HG03060 (cell line): ENCODE data around the gene GMPR2.

Experiments
- ATAC-seq: cut with Tn5 transposase; IDR thresholded peaks from one replicate; pipeline ENCODE4 v1.9.1; 2021; ENCODE audit warnings: low read depth, moderate number of reproducible peaks; ENCODE audit not compliant: unreplicated experiment

The GMPR2 gene

DNA sequence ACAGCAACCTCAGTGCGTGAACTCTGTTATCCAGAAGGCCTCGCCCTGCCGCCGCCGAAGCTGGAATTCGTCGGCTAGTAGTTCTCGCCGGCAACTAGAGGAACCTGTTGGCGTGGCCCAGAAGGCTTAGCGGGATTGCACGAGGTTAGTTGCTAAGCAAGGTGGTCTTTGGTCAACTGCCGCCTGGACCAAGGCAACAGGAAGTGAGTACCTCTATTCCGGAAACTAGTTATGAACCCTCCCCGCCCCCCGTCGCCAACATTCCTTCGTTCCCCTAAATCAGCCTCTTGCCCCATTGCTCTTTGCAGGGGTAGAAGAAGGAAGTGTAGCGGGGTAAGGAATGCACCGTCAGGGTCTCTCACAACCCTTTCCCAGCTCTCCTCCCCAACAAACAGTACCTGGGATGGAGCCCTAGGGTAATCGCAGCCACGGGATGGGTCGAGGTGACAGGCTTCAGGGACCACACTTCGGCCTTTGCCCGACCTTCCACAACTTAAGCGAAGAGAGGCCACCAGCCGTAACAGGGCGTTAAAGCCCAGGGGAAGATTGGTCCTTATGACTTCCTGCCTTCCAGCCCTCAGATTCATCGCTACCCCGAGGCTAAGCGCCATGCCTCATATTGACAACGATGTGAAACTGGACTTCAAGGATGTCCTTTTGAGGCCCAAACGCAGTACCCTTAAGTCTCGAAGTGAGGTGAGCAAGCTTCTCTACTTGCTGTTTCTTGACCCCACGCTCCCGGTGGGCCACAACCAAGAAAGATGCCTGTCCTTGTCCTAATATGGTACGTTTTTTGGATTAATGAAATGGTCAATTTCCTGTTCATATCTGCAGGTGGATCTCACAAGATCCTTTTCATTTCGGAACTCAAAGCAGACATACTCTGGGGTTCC lies at the start of gene GMPR2:
Gene GMPR2, plus strand, starts transcription at position 285 of the 893 bp plus-strand sequence. Its CDS starts 325 bp downstream, at position 610.
- ATAC-seq = peak; percentile 25

DNA sequence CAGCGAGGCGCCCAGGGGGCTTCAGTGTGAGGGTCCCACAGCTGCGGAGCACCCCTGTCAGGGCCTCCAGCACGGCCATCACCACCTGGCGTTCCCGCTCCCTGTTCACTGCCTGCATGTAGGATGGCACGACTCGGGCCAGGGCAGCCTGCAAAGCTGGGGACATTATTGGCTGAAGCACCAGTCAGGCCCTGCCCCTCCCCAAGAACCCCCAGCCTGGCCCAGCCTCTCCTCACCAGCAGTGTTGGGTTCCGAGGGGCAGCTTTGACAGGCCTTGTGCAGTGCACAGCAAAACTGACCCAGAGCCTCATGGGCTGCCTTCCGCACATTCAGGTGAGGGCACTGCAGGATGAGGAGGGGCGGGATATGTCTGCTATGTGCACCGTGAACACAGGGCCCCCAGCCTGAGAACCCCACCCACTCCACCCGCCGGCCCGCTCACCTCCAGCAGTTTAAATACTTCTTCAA lies 49.7 kb upstream of the GMPR2 start:
- no peak for ATAC-seq

DNA sequence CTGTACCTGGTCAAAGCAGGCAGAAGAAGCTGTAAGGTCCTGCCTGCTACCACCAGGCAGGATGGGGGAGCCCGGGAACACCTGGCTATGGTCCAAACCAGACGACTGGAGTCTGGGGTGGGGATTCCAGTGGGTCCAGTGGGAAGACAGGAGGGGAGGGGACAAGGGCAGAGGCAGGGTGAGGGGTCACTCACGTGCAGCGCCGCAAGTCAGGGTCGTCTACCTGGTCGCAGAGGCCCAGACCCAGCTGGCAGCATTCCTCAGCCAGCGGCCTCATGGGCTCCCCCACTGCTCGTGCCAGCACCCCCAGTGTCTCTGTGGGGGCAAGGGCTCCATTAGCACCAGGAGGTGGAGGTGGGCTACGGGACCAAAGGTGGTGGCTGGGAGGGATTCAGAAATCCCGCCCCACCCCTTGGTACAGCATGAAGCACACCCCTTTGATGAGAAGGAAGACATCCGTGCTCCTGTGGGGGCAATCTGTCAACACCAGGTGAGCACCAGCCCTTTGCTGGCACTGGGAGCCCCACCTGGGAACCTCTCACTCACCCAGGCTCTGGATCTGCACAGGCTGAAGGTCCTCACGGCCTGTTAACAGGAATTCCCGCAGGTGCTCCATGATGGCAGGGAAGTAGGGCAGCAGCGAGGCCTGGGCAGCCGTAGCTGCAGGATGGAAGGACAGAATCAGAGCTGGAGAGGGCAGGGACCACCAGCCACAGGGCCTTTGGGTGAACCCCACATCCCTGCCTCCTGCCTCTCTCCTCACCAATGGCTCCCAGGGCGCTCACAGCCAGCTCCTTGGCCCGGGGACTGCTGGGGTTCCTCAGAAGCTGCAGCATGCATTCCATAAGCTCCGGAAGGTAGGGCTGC lies 48.4 kb upstream of the GMPR2 start:
- no peak for ATAC-seq

DNA sequence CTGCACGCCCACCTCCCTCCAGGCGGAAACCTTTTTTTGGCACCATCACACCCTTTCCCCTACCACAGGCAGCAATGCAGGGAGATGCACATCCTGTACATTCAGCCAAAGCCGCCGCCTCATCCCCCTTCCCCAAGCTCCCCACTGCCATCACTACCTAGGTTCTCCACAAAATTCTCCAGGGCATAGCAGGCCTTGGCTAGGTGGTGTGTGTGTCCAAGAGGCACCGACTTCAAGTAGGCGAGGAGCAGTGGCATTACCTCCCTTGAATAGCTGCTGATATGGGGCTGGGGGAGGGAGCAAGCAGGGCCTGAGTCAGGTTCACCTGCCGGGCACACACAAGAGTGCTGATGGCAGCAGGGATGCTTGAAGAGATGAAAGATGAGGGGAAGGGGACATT lies 47.7 kb upstream of the GMPR2 start:
- no peak for ATAC-seq

DNA sequence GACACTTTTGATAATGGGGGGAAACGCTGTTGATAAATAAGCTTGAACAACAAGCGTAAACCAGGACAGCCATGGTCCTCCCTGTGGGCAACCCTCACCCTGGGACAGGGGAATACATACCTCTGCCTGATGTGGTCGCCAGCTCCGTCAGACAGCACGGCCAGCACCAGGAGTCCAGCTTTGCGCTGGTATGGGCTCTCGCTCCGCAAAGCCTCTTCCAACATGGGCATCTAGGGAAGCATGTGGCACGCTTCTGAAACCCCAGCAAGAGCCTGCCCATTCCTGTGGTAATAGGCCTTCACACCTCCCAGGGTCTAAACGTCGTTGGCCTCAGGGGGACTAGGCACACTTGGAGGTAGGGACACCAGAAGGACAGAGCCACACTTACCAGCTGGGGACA lies 47.0 kb upstream of the GMPR2 start:
- no peak for ATAC-seq

DNA sequence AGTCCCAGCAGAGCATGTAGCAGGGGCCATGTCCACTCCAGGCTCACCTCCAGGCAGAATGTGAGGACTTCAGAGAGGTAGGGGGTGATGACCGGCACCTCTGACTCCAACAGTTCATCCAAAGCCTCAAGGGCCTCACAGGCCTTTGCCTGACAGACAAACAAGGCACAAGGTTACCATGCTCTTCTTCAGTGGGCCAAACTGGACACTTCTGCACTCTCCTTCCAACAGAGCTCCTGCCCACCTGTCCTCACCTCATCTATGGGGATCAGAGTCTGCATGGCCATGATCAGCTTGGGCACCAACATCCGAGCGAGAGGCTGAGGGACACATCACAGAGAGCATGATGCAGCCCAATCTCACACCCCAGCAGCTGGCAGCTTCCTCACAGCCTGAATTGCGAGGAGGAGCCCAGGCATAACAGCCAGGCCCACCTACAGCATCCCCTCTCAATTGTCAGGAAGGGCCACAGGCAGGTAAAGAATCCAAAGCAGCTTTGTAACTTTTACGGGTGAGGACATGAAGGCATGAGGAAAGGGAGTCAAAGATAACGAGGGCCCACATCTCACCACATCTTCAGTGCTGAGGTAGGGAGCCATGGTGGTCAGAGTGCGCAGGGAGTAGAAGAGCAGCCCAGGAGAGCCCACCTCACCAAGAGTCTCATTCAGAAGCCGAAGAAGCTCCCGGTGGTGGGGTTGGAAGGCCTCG lies 45.7 kb upstream of the GMPR2 start:
- no peak for ATAC-seq

DNA sequence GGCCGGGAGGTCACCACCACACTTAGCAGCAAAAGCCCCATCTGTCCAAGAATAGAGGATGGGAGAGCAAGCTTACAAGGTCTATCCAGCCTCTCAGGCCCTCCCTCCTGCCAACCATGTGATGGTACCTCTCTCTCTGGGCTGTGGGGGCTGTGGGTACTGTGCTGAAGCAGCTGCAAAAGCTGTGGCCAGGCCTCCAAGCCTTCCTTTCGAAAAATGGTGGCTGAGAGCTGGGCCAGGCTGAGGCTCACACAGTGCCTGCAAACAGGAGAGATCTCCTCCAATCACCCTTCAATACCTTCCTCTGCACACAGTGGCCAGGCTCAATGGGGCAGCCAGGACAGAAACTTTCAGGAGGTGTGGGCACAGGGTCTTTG lies 45.2 kb upstream of the GMPR2 start:
- ATAC-seq = no peak

DNA sequence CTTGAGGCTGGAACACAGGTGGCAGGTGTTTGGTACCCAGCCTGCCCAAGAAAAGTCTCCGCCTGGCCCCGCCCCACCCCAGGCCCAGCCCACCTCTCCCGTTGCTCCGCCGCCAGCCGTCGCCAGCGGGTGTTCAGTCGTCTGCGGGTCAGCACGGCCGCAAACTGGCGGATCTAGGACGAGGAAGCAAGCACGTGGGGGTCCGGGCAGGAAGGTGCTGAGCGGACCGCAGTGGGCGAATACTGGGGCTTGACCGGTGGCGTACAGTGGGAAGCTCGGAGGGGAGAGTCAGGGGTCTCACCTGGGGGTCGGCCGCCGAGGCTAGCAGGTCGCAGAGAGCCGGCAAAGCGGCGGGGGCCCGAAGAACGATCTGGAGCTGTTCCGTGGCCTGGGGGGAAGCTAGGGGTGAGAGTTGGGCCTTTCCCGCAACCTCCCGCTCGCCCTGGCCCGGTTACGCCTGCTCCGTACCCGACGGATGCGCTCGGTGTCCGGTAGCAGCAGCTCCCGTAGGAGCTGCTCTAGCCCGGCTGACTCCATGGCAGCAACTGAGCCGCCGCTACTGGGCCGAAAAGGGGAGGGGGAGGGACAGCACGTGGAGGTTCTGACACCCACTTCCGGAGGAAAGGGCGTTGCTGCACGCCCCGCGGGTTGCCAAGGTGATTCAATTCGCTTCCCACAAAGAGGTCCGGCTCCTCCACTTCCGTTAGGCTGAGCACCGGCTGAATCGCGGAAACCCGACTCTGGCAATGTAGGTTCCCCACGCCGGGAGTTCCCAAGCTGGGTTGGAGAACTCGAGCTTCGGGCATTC lies 44.3 kb upstream of the GMPR2 start, which contains the start of gene IPO4:
Gene IPO4, minus strand, starts transcription at position 566 of the 808 bp plus-strand sequence. Its CDS starts 29 bp downstream, at position 537.
- ATAC-seq = peak; percentile 63

DNA sequence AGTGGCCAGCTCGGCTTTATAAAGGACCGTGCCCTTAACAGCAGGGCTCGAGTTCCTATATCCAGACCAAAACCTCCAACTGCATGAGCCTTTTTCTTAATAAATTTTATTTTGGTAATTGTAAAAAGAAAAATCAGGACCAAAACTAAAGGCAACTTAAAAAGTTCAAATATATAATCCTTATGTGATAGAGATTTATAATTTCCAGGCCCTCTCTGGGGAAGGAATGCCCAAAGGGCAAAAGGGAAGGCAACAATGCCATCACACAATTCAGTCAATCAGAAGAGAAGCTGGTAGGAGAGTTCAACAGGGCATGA lies 43.7 kb upstream of the GMPR2 start:
- ATAC-seq = no peak

DNA sequence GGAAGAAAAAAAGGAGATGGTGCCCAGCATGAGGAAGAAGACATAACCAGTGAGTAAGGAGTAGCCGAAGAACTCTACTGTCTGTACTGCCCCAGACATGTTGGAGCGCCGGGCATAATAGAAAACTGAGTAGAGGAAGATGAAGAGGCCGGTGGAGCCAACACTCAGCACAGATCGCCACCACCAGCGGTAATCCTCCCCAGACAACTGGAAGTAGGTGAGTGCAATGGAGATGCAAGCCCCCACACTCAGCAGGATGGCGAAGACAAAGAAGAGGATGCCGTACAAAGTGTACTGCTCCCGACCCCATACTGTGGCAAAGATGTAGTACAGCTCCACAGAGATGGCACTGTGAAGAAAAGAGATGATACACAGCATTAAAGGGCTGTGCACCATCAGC lies 43.3 kb upstream of the GMPR2 start:
- ATAC-seq = no peak

DNA sequence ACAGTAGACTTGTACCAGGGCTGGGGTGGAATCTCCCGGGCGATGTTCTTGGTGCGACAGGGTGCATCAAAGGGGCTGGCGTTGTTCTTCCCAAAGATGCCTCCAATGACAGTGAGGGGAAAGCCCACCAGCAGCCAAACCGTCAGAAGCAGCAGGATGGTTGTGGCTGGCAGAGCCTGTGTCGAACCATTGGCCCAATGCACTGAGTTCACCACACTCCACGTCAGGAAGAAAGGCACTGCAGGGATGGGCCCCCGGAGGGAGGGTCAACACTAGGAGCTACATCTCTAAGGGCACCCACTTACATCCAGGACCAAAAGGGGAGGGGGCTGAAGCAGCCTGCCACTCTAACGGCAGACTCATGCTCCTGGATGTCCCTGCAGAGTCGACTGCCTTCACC lies 42.3 kb upstream of the GMPR2 start:
- no peak for ATAC-seq

DNA sequence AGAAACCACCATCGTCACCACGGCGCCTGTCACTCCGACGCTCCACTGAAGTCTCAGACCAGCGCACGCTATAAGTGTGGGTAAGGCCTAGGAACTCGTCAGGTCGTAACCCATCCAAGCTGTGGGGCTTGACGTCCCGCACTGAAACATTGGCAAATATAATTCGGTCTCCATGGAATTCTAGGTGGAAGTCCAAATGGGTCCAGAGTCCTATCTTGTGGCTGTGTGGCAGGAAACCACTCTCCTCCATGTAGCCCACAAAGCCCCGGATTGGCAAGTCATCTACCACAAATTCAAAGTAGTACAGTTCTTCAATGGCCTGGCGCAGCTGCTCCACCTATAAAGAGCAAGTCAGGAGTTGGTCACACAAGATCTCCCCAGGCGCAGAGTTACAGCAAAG lies 39.8 kb upstream of the GMPR2 start:
- ATAC-seq = no peak

DNA sequence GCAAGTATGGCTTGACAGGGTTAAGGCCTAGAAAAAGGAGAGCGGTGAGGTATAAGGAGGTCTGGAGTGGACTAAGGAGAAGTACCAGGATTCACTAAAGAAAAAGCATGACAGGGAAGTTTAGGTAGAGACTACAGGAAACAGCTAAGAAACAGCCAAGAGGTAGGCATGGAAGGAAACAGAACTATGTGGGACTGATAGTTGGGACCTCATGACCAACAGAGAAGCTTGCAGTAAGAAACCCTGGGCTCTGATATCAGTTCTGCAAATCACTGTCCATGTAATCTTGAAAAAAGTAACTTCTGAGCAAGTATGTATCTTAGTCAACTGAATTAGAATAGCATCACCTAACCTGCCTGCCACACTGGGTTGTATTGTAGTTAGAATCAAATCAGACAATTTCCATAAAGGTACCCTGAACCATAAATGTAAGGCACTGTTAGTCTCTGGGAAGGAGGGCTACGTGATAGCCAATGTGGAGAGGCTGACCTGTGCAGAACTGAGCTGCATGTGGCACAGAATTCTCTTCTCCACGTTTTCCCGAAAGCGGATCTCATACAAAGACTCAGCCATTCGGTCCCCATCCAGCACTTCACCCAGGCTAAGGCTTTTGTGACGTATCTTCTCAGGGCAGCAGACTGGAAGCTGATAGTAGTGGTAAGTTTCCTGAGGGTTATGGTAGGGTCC lies 38.4 kb upstream of the GMPR2 start:
- ATAC-seq = no peak

DNA sequence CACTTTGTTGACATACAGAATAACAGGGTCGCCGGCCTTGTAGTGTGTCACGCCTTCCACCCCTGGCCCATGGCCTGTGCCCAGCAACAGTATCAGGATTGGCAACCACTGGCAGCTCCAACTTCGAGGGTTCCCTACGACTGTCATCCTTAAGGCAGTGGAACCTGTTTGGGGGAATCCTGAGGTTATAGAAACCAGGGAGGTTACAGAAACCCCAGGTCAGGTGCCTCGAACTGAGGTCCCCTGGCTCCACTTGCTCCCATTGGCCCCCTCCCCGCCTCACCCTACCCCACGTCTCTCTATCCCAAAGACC lies 37.9 kb upstream of the GMPR2 start:
- ATAC-seq = no peak

DNA sequence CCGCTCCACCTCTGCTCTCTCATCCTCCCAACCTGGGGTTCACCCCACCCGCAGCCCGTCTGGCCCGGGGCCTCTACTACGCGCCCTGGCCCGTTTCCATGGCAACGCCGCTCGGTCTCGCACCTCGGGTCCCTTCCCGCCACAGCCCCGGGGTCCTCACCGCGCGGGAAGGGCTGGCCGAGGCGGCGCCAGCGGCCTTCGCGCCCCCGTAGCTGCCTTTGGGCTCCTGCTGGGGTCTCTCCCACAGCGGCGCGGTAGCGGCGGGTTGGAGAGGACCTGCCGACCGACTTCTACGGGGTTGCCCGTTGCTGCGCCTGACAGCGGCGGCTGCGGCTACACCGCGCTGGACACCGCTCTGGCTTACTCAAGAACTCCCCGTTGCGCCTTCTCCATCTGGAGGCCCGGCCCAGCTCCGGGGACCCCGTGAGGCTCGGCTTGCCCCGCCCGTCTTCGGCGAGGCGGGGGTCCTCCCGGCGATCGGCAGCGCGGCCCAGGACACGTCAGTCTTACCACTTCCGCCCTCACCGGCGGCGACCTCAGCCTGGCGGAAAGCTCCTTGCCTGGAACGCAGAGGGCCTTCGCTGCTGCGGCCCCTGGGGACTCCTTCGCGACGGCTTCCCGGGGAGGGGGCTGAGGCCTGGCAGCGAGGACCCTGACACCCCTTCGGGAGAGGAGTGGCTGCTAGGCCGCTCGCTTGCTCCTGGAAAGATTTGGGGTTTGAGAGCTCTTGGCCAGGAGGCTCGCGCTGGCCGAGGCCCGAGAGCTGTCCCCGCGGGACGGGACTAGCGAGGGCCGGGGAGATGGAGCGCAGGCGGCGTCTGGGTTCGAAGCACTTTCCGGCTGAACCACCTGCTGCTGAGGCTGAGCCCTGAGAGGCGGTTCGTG lies 37.3 kb upstream of the GMPR2 start, which contains the start of gene TM9SF1:
Gene TM9SF1, minus strand, starts transcription at position 256 of the 885 bp plus-strand sequence. CDS start 422 bp downstream, outside the sequence.
- peak; percentile 51 for ATAC-seq

DNA sequence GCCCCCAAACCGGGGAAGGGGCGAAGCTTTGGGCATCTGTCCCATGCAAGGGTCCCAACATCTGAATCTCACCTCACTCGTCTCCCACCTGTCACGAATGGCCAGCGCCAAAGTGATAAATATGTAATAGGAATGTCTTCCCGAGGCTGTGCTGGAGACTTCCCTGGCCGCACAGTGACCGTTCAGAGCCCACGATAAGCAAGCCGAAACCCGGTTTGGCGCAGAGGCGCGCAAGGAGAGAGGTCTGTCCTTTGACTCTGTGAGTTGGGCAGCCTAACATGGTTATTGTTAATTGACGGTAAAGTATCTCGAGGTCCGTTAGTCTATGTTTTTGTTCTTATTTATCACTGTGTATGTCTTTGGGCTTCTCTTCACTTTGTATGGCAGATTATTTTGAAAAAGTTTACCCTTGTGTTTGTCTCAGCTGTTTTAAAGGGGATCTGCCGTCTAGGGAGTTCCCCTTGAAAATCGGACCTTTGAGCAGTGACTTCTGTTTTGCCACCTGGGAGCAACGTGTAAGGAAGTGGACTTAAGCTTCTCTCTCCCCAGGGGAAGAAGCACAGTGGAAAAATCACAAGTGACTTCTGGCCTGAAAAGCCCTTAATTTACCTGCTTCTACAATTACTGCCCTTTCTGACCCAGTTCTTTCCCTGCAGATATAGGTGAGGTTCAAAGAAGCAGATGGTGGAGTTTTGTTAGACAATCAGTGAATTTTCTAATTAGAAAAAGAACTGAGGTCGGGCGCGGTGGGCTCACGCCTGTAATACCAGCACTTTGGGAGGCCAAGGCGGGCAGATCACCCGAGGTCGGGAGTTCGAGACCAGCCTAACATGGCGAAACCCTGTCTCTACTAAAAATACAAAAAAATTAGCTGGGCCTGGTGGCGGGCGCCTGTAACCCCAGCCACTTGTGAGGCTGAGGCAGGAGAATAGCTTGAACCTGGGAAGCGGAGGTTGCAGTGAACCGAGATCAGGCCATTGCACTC lies 36.4 kb upstream of the GMPR2 start:
- ATAC-seq = no peak

DNA sequence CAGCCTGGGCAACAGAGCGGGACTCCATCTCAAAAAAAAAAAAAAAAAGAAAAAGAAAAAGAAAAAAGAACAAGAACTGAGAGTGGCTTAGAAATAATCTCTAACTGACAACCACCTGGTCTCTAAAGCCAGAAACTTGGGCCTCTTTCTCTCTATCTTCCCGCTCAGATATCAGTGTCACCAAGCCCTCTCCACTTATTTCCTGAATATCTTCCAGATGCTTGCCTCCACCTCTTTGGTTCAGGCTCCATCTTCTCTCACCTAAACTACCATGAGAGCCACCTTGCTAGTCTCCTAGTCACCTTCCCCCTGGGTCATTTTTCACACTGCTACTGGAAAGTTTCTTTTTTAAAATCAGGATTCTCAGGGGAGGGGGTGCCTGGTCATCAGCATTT lies 35.7 kb upstream of the GMPR2 start:
- ATAC-seq = no peak
